ENCODE measurements around the gene PCDH15.

The PCDH15 gene

DNA sequence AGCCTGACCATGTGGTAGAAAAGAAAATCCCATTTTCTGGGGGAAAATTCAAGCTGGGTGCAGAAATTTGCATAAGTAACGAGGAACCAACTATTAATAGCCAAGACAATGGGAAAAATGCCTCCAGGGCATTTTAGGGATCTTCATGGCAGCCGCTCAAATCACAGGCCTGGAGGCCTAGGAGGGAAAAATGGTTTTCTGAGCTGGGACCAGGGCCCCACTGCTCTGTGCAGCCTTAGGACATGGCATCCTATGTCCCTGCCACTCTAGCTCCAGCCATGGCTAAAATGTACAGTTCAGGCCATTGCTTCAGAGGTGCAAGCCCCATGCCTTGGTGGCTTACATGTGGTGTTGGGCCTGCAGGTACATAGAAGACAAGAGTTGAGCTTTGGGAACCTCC, 459.0 kb downstream of the PCDH15 start:
- no peak for DNase-seq

DNA sequence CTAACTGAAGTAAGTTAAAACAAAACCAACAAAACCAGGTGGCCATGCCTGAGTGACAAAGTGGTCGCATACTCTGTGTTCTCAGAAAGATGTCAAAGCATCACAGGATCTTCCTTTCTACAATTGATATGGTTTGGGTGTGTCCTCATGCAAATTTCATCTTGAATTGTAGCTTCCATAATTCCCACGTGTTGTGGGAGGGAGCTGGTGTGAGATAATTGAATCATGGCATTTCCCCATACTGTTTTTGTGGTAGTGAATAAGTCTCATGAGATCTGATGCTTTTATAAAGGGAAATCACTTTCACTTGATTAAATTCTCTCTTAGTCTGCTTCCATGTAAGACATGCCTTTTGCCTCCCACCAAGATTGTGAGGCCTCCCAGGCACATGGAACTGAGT, 465.7 kb downstream of the PCDH15 start:
- DNase-seq = peak; percentile 11

DNA sequence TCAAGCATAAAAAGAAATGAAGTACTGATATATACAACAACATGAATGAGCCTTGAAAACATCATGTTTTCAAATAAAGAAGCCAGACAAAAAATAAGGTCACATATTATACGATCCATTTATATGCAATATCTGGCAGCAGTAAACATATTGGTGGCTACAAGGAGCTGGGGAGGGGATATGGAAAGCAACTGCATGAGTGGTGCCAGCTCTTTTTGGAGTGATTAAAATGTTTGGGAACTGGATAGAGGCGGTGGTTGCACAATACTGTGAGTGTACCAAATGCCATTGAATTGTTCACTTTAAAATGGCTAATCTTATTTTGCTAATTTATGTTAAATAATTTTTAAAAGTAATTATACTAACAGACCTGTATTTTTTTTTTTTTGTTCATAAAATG, 481.7 kb downstream of the PCDH15 start:
- DNase-seq = no peak

DNA sequence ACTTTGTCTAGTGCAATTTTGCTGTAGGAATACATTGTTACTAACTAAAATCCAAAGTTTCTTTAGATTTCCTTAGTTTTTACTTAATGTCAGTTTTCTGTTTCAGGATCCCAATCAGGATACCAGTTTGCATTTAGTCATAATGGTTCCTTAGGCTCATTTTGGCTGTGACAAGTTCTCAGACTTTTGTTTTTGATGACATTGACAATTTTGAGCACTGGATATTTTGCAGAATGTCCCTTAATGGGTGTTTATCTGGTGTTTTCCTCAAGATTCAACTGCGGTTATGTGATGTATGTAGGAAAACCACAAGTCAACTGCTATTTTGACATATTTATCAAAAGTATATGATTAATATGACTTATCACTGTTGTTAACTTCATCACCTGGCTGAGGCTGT, 482.6 kb downstream of the PCDH15 start:
- DNase-seq = no peak

DNA sequence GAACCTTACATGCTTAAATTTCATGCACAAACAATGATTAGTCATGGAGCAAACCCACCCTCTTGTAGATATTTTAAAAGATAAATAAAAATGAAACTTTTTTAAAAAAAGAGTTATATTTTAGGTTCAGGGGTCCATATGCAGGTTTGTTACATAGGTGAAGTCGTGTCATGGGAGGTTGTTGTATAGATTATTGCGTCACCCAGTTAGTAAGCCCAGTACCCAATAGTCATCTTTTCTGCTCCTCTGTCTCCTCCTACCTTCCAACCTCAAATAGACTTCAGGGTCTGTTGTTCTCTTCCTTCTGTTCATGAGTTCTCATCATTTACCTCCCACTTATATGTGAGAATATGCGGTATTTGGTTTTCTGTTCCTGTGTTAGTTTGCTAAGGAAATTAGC, 486.6 kb downstream of the PCDH15 start:
- DNase-seq = no peak

DNA sequence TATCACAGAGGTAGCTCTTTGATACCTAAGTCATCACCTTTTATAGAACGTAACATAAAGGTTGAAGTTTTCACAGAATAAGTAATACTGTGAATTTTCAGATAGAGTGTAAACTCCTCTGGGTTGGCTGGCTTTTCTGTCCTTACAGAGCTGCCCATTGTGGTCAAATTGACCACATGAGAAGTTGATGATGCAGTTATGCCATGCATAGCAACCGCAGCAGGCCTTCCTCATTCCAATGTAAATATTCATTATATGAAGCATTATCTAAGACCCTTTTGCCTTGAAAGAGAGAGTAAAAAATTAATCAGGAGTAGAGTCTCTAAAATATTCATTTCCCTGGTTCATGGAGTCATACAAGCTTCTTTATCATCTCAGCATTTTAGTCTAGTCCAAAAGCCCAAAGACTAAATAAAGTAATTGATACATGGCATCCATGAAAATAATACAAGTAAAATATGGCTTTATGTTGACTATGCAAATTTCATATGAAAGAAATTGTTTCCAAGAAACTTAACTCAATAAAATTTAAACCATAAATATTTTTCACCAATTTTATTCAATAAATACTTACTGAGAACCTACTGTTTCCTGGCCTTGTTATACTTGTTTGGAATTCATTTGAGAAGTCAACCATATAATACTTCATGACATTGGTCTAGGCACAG, 516.4 kb downstream of the PCDH15 start:
- peak; percentile 38 for DNase-seq

DNA sequence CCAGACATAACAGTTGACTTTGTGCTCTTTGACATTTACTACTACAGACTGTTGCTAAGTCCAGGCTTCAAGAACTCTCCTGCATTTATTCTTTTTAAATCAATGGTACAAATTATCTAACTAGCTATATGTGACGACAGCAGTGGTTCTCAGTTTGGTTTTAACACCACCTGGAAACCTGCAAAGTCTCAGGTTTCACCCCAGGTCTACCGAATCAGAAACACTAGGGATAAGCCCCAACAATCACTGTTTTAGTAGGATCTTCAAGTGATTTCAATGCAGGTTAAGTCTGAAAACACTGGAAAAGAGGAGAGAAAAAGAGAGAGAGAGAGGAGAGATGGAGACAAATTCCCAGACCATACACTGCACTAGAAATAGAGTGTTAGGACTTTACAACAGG, 519.0 kb downstream of the PCDH15 start:
- no peak for DNase-seq

DNA sequence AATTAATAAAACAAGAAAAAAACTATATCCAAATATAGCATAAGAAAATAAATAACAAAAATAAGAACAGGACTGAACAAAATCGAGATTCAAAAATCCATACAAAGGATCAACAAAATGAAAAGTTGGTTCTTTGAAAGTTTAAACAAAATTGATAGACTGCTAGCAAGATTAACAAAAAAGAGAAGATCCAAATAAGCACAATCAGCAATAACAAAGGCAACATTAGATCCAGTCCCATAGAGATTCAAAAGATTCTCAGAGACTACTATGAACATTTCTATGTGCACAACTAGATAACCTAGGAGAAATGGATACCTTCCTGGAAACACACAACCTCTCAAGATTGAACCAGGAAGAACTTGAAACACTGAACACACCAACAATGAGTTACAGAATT, 534.6 kb downstream of the PCDH15 start:
- DNase-seq = no peak

DNA sequence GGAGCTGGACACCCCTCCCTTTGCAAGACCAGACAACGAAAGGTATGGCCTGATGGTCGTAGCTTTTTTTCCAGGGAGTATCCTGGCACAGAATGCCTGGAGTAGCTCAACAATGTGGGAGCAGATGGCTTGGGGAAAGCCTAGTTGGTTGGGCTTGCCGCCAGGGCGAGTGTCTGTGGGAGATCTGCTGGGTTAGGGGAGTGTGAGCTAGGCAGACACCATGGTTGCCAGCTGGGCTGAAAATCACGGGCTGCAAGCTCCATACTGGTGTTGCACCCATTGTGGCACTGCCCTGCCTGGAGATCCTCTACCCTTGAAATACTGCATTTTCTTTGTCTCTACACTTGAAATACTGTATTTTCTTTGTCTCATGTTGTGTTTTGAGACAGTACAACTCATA, 538.3 kb downstream of the PCDH15 start:
- DNase-seq = no peak

DNA sequence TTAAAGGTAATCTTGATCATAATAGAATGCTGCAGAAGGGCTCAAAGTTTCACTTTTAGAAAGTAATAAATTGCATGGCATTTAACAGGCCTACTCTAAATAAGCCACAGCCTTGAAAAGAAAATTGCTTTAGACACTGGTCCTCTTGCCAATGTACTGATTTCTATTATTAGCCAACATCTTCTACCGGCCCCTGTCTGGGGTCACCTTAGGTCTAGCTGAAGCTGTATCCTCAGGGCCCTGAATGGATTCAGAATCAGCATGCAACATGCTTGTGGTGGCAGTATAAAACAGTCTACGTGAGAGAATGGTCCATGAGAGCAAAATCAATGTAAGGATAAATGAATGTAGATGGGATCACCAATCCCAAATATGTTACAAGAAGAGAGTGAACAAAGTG, 541.9 kb downstream of the PCDH15 start:
- no peak for DNase-seq

DNA sequence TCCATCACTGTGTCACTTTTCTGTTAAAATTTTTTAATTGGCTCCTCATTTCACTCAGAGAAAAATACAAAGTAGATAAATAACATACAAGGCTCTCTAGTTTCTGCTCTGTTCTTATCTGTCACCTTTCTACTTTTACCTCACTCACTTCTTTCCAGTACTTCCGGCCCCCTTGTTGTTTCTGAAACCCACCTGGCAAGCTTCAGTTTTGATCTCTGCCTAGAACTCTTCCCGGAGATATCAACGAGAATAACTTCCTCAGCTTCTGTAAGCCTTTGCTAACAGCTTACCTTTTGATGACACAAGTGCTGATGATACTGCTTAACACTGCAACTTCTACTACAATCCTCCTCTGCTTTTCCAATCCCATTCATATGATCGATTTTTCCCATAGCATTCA, 566.2 kb downstream of the PCDH15 start:
- DNase-seq = no peak

DNA sequence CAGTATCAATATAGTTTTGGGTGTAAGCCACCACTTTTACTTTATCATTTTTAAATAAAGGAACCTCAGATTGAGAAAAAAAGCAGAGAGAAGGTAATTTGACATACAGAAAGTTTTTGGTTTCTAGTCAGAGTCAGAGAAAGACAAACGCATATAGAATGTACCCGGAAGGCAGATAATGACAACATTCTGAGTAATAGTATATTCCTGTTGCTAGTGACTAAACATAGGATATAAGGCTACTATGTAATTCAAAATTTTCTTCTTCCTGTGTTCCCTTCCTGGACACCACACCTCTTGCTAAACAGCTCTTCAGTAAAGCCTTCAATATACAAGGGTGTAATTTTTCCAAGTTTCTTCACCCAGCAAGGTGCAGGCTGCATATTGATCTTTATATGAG, 597.6 kb downstream of the PCDH15 start:
- no peak for DNase-seq

DNA sequence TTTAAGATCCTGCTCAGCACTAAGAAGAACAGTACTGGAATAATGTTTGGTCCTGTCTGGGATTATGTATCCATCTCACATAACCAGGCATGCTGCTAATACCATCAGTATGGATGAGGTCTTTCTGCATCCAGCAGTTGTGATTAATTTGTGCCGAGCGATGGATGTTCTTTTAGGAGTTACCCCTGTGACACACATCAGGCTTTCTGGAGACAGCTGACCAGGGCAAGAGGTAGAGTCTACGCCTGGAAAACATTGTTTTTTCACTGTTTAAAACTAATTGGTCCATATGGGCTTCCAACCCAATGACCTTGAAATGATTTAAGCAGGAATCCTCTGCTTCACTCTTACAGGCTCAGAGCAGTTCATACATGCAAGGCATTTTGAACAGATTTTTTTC, 603.0 kb downstream of the PCDH15 start:
- DNase-seq = no peak

DNA sequence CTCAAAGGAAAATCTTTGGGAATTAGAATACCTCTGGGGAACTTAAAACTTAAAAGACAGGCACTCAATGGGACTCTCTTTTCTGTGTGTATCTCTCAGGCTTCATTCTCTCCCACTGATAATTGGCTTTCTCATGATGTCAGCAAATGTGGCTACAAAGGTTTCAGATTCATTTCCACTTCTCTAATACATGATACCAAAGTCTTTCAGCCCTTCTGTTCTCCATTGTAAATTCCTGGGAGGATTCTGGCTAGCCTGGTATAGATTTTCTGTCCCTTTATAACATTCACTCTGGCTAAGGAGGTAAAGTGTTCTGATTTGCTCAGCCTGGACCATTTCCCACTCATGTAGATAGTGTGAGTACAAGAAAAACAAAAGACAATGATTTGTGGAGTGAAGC, 606.2 kb downstream of the PCDH15 start:
- DNase-seq = no peak

DNA sequence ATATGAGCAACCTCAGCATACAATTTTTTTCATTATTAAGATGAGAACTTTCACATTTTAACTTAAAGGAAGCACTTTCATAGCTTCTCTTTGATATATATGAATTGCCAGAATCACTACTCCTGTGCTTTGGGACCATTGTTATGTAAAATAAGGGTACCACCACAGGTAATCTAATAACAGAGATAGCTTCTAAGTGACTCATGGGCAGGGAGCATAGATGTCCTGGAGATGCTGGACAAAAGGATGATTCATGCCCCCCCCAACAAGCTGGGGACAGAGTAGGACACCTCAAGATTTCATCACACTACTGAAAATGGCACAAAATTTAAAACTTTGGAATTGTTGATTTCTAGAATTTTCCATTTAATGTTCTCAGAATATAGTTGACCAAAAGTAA, 641.1 kb downstream of the PCDH15 start:
- no peak for DNase-seq

DNA sequence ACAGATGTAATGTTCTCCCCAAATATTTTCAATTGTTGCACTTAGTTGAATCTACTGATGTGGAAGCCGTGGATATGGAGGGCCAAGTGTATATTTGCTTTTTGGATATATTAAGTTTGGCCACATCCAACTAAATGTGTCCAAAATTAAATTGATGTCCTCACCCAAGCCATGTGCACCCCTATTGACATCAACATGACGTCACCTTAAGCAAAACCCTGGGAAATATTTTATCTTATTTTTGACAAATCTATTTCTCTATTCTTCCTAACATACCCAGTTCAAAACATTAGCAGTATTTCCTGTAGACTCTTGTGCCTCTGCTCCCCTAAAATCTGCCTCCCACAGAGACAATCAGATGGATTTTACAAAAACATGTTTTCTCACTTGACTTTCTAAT, 652.5 kb downstream of the PCDH15 start:
- DNase-seq = no peak

DNA sequence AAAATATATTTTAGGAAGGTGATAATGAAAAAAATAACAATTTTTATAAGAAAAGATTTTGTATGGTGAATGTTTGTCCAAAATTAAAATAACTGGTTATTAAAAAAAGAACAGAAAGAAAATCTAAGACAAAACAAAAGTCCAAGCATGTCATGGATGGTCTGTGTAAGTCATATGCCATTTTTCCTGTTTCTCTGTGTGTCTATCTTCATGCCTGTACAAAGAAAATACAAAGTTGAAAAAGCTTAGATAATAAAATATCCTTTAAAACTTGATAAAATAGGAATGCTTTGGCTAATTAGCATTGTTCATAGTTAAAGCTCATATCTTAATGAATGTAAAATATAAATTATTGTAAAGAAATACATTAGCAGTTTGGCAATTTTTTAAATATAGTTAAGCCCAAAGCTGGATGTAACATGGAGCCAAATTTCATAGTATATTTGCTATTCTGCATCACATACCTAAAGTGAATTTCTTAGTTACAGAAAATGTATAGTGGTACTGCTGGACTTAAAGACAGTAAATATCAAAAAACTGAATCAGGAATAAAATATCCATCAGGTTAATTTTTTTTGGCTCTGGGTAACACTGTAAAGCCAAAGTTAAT, 661.1 kb downstream of the PCDH15 start:
- peak; percentile 29 for DNase-seq

DNA sequence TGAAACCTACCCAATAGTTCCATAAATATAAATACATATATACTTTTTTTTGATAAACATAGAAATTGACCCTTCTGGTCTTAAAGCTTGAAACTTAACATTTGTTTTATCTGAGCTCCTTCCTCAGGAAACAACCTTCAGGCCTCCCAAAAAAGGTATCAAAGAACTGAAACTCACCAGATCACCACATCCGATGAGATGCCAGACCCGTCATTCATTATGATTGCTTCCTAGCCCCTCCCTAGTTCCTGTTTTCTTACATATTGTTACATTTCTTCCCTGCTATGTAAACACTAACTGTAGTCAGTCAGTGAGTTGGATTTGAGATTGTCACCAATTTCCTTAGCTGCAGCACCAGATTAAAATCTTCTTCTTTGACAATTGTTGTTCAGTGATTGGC, 663.6 kb downstream of the PCDH15 start:
- no peak for DNase-seq

DNA sequence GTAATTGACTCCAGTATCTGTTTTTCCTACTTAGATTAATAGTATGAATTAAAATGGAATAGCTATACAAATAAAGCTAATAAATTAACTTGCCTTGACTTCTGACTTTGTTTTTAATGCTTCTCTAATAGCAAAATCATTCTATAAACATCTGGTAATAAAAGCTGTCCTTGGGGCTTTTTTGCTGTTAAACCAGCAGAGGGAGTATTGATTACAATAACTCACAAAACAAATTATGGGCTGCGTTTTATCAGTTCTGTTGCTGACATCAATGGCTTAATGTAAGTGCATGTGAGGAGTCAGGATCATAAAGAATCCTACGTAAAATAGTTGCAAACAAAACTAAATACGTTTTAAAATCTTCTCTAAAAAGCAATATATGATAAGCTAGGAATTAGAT, 667.8 kb downstream of the PCDH15 start:
- DNase-seq = peak; percentile 50

DNA sequence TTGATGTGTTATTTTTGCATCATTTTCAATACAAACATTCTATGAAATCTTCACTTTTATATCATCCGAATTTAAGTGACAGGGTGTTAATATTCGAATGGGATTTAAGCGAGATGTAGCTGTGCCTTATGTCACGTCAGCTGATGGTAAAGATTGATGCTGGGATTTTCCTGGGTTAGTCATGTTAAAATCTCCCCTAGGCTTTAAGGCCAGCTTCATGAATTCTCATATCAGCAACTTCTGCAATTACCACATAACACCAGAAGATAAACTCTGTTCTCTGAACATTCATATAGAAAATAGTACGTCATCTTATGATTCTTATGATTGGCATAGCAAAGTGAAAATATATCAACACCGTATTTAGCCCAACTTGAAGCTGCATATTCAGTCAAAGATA, 669.2 kb downstream of the PCDH15 start:
- no peak for DNase-seq

DNA sequence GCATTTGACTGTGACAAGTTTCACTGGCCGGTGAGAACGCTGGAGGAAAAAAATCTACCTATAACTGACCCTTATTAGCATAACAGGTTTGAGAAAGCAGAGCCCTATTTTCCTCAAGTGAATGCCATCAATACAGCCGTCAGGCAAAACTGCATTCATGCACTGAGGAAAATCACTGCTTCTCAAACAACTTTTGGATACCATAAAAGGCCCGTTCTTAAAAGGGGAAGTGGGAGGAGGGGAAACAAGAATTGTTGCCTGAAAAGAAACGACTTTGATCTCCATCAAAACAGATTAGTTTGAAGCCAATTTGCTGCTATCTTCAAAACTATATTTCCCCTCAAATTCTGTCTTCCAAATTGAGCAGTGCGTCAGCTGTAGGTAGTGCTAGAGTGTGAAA, 670.6 kb downstream of the PCDH15 start:
- no peak for DNase-seq

DNA sequence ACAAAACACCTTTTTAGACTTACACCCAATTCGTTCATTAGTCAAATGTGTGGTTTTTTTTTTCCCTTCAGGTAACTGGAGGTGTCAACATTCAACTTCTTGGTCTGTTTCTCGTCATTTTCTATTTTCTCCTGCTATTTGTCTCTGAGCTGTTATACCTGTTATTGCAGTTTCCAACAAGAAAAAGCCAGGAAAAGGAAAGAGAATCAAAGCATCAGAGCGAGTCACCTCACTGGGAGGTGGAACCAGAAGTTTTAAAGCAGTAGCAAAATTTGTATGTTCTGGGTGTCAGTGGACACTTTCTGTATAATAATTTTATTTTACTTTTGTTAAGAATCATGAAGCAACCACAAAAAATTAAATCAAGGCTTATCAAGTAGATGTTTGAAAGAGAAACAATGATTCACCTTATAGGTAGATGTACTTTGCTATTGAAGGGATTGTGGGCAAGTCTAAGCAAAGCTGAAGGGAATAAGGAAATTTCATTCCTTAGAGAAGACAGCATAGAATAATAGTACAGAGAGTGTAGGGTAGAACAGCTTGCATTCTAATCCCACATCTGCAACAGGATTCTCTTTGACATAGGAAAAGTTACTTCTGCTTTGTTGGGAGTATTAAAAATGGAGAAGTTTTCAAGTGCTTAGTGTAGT, 675.8 kb downstream of the PCDH15 start:
- no peak for DNase-seq

DNA sequence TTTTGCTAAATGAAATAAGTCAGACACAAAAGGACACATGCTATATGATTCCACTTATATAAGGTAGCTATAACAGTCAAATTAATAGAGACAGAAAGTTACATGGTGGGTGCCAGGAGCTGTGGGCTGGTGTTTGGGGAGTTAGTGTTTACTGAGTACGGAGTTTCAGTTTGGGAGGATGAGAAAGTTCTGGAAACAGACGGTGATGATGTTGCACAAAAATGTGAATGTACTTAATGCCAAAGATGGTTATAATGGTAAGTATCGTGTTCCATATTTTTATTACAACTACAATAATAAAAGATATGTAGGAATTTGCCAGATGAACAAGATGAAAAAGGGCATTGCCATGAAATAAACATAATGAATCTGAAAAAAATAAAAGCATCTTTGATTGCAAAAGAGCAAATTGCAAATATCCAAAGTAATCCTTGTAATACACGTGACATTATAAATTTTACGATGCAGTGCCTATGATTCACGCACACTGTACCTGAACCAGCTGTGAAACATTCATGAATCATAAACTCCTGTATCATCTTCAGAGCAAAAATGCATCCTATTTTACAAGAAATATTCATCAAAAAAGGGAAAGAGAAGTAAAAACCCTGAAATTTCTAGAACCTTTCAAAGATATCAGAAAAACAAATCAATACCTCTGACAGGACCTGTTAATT, 676.7 kb downstream of the PCDH15 start:
- DNase-seq = no peak

DNA sequence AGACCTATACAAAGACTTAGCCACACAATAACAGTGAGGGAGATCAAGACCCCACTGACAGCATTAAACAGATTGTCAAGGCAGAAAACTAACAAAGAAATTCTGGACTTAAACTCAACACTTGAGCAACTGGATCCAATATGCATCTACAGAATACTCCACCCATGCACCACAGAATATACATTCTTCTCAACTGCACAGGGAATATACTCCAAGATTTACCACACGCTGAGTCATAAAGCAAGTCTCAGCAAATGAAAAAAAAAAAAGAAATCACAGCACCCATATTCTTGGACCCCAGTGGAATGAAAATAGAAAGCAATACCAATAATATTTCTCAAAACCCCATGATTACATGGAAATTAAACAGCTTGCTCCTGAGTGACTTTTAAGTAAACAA, 680.2 kb downstream of the PCDH15 start:
- no peak for DNase-seq
